OCI-LY7 (cell line): ENCODE data around the gene RRBP1. TPM values are rescaled to one million over a fixed set of nuclear protein-coding genes. Genes with fewer than 3 reads are reported as not detected.

ENCODE experiments used
- BruUV-seq: library from RNA; stranded (reverse); fragments of 400-500 nt; replicated peaks from 2 replicates; lab custom pipeline; 2021; lab: Mats Ljungman, UMichigan
- CTCF ChIA-PET: fragments of 300-600 bp; sonication (Branson Sonifier 250); formaldehyde crosslinking; loops from one replicate; lab custom pipeline; 2022; ENCODE audit warnings: antibody characterized with exemption; ENCODE audit not compliant: unreplicated experiment; lab: Charles Lee
- POLR2A ChIA-PET: fragments of 300-600 bp; sonication (Branson Sonifier 250); formaldehyde crosslinking; loops from one replicate; lab custom pipeline; 2022; ENCODE audit warnings: antibody characterized with exemption; lab: Charles Lee
- DNase-seq: peaks from one replicate; pipeline ENCODE4 v3.0.0-alpha.2; 2015; ENCODE audit warnings: low spot score
- H2AFZ ChIP-seq: fragments of 200-600 bp; sonication (generic), shearing (Covaris generic); 2 replicates; pipeline ENCODE4 v1.6.1; 2014; ENCODE audit warnings: mild to moderate bottlenecking, antibody characterized with exemption, low read length, moderate library complexity
- H3K27ac ChIP-seq: fragments of 200-600 bp; sonication (generic); 2 replicates; pipeline ENCODE4 v1.5.1; 2014; ENCODE audit warnings: mixed run types, low read depth, mild to moderate bottlenecking, moderate library complexity, low read length, inconsistent platforms; ENCODE audit not compliant: poor library complexity, severe bottlenecking
- H3K36me3 ChIP-seq: fragments of 200-600 bp; sonication (generic); 2 replicates; pipeline ENCODE4 v1.6.1; 2014; ENCODE audit warnings: mild to moderate bottlenecking, antibody characterized with exemption, low read length, moderate library complexity, mixed read lengths; ENCODE audit not compliant: insufficient read depth
- H3K4me1 ChIP-seq: fragments of 200-600 bp; sonication (generic); 2 replicates; pipeline ENCODE4 v1.5.1; 2014; ENCODE audit warnings: mild to moderate bottlenecking, low read length; ENCODE audit not compliant: insufficient read depth, poor library complexity, severe bottlenecking
- H3K4me2 ChIP-seq: fragments of 200-600 bp; sonication (generic); 2 replicates; pipeline ENCODE4 v1.6.1; 2014; ENCODE audit warnings: mild to moderate bottlenecking, low read length
- H3K4me3 ChIP-seq: fragments of 200-600 bp; sonication (generic); 2 replicates; pipeline ENCODE4 v1.5.1; 2014; ENCODE audit warnings: mild to moderate bottlenecking, low read depth, low read length; ENCODE audit not compliant: poor library complexity, severe bottlenecking
- H3K79me2 ChIP-seq: fragments of 200-600 bp; sonication (generic); 2 replicates; pipeline ENCODE4 v1.6.1; 2016; ENCODE audit warnings: low read depth, mild to moderate bottlenecking, low read length, moderate library complexity, mixed read lengths; ENCODE audit not compliant: insufficient read depth
- H3K9me2 ChIP-seq: fragments of 200-600 bp; sonication (generic); 2 replicates; pipeline ENCODE4 v1.6.1; 2016; ENCODE audit warnings: mild to moderate bottlenecking, low read length, mixed read lengths; ENCODE audit not compliant: insufficient read depth
- H3K9me3 ChIP-seq: fragments of 200-600 bp; sonication (generic); 2 replicates; pipeline ENCODE4 v1.6.1; 2014; ENCODE audit warnings: mild to moderate bottlenecking, mixed run types, low read length, mixed read lengths
- H4K20me1 ChIP-seq: fragments of 200-600 bp; sonication (generic); 2 replicates; pipeline ENCODE4 v1.6.1; 2014; ENCODE audit warnings: mild to moderate bottlenecking, antibody characterized with exemption, low read length, moderate library complexity, mixed read lengths; ENCODE audit not compliant: insufficient read depth
- EZH2phosphoT487 ChIP-seq: fragments of 200-600 bp; sonication (generic); IDR thresholded peaks from 2 replicates; pipeline ENCODE4 v1.6.1; 2018; ENCODE audit warnings: low read depth, borderline replicate concordance, mild to moderate bottlenecking, mixed run types, antibody characterized with exemption, low read length, moderate library complexity, mixed read lengths
- intact Hi-C: fragments of 100-400 bp; cut with micrococcal nuclease; formaldehyde crosslinking; loops from one replicate; pipeline ENCODE4 v1.10.0; 2022; ENCODE audit not compliant: unreplicated experiment
- total RNA-seq, 2 experiments: library from RNA; depleted of rRNA in 1 of 2; stranded (reverse); fragments of >200 nt in 1 of 2; shearing (Covaris generic) in 1 of 2; gene quantifications; 2 replicates each; pipeline ENCODE4 v1.2.3, GENCODE V29; 2014 to 2022
- TF ChIP-seq, protein P1 (sequence below): fragments of 200-600 bp; sonication (generic); conservative IDR thresholded peaks from 2 replicates; pipeline ENCODE4 v1.5.1; 2014; ENCODE audit warnings: mild to moderate bottlenecking, antibody characterized with exemption, low read length, moderate library complexity, mixed read lengths

RRBP1 gene
- total RNA-seq, 2 experiments from 2014 or later = 13.6 to 46.3 TPM

DNA sequence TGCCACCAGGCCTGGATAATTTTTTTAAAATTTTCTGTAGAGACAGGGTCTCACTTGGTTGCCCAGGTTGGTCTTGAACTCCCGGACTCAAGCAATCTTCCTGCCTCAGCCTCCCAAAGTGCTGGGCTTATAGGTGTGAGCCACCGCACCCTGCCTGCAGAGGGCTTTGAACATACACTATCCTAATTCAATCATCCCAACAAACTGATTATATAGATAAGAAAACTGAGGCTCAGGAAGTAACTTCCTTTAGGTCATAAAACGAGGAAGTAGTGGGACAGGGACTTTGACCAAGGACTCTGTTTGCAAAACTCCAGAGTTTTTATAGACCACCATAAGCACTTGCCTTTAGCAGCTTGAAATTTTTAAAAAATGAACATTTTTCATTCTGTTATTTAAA lies 12.7 kb upstream of the RRBP1 start:
- no peaks in the 10 kb centered on the region for H3K79me2 ChIP-seq
- BruUV-seq = no TSS peak
- no peak overlapping the region for H3K4me3 ChIP-seq
- no peaks in the 10 kb centered on the region for H3K36me3 ChIP-seq
- no peaks in the 10 kb centered on the region for H4K20me1 ChIP-seq
- intact Hi-C loops = no loop called here
- no peak overlapping the region for H2AFZ ChIP-seq
- POLR2A ChIA-PET = interaction anchor here (0.6 to 0.7 kb wide), 2 partner anchors 66 to 758 kb away, joined by 3 read pairs; no protein-coding TSS in a partner anchor
- CTCF ChIA-PET = no interaction called here
- no peaks in the 10 kb centered on the region for H3K4me1 ChIP-seq
- no peak overlapping the region for H3K27ac ChIP-seq
- DNase-seq = no peak
- TF ChIP-seq, protein P1, sequence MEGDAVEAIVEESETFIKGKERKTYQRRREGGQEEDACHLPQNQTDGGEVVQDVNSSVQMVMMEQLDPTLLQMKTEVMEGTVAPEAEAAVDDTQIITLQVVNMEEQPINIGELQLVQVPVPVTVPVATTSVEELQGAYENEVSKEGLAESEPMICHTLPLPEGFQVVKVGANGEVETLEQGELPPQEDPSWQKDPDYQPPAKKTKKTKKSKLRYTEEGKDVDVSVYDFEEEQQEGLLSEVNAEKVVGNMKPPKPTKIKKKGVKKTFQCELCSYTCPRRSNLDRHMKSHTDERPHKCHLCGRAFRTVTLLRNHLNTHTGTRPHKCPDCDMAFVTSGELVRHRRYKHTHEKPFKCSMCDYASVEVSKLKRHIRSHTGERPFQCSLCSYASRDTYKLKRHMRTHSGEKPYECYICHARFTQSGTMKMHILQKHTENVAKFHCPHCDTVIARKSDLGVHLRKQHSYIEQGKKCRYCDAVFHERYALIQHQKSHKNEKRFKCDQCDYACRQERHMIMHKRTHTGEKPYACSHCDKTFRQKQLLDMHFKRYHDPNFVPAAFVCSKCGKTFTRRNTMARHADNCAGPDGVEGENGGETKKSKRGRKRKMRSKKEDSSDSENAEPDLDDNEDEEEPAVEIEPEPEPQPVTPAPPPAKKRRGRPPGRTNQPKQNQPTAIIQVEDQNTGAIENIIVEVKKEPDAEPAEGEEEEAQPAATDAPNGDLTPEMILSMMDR = no peak
- no peak for TF ChIP-seq EZH2phosphoT487
- H3K4me2 ChIP-seq = no peak overlapping the region
- no peaks in the 10 kb centered on the region for H3K9me2 ChIP-seq
- H3K9me3 ChIP-seq = 0 out of 2 replicates have a peak, but pooled peaks cover 4% of the 10 kb centered on the region

DNA sequence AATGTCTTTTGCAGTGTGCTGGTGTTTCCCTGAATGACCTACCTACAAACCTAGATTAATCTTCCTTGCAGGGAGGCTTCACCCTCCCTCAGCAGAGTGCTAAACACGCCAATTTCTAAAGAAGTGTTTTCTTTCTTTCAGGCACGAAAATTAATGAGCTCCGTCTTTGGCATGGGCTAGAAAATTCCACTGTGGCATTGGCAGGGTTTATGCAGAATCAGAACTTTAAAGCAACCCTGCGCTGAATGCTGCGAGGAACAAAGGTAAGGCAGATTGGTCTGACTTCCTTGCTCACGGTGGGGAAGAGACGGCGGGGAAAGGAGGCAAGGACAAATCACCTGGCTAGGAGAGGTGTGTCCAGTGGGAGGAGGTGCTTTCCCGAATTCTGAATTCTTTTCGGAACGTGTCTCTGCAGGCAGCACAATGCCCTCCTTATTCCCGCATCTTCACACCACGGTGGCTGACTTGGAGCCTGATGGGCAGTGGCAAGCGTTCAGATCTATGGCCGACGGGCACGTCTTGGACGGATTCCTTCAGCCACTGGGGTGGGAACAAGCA lies 11.5 kb upstream of the RRBP1 start:
- ChIA-PET CTCF (no interaction called here), POLR2A (interaction anchor here (1.5 kb wide), 1 partner anchor 11 kb away, joined by 3 read pairs; no protein-coding TSS in a partner anchor)
- Histone ChIP-seq H3K79me2 (no peaks in the 10 kb centered on the region), H3K9me2 (no peaks in the 10 kb centered on the region), H3K4me1 (no peaks in the 10 kb centered on the region), H3K27ac (no peak overlapping the region), H4K20me1 (no peaks in the 10 kb centered on the region), H3K9me3 (0 out of 2 replicates have a peak, but pooled peaks cover 4% of the 10 kb centered on the region), H3K4me3 (no peak overlapping the region), H2AFZ (no peak overlapping the region), H3K4me2 (no peak overlapping the region), H3K36me3 (no peaks in the 10 kb centered on the region)
- intact Hi-C loops = no loop called here
- no peak for DNase-seq
- no TSS peak for BruUV-seq
- no peak for TF ChIP-seq EZH2phosphoT487
- TF ChIP-seq, protein P1 = no peak

DNA sequence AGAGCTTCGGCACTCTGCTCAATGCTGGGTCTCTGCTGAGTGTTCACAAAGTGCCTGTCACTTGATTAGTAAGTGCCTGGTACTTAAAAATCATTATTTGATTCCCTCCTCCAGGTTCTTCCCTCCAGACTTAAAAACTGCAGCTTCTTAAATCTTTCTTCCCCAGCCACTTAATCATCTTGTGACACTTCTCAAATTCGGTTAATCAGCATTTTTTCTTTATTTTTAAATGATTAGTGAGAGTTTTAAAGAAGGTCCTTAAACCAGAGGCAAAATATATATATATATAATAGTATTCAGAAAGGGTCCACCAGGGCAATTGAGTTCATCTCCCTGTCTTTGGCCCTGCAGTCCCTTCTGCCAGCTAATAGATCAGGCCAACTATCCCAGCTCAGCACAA lies 9.7 kb upstream of the RRBP1 start:
- Histone ChIP-seq H3K4me2 (no peak overlapping the region), H3K36me3 (no peaks in the 10 kb centered on the region), H2AFZ (no peak overlapping the region), H3K4me1 (no peaks in the 10 kb centered on the region), H3K79me2 (no peaks in the 10 kb centered on the region), H3K27ac (no peak overlapping the region), H4K20me1 (no peaks in the 10 kb centered on the region), H3K4me3 (no peak overlapping the region), H3K9me3 (0 out of 2 replicates have a peak, but pooled peaks cover 4% of the 10 kb centered on the region), H3K9me2 (no peaks in the 10 kb centered on the region)
- POLR2A ChIA-PET = interaction anchor here (1.3 to 1.5 kb wide), 2 partner anchors 9 to 121 kb away, joined by 3 read pairs; no protein-coding TSS in a partner anchor
- TF ChIP-seq EZH2phosphoT487 = no peak
- TF ChIP-seq, protein P1 = no peak
- BruUV-seq = no TSS peak
- intact Hi-C loops = no loop called here
- no peak for DNase-seq
- CTCF ChIA-PET = no interaction called here
